ENCODE results near the gene DBI.

DNA sequence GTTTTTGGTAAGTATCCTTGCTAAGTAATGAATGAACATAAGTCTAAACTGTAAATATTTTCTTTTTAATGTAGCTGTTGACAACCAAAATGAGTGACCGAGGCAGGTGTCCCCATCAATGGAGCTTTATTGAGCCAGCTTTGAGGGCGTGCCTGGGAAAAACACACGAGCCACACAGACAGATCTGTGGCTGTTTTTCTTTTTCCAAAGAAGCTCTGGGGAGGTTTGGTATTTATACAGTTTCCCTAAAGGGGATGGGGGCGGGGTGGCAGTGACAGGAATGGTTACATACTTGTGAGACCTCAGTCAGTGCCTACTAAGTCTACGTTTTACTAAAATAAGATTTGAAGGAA lies 11.2 kb downstream of the DBI start:
- TF ChIP-seq, protein P1, sequence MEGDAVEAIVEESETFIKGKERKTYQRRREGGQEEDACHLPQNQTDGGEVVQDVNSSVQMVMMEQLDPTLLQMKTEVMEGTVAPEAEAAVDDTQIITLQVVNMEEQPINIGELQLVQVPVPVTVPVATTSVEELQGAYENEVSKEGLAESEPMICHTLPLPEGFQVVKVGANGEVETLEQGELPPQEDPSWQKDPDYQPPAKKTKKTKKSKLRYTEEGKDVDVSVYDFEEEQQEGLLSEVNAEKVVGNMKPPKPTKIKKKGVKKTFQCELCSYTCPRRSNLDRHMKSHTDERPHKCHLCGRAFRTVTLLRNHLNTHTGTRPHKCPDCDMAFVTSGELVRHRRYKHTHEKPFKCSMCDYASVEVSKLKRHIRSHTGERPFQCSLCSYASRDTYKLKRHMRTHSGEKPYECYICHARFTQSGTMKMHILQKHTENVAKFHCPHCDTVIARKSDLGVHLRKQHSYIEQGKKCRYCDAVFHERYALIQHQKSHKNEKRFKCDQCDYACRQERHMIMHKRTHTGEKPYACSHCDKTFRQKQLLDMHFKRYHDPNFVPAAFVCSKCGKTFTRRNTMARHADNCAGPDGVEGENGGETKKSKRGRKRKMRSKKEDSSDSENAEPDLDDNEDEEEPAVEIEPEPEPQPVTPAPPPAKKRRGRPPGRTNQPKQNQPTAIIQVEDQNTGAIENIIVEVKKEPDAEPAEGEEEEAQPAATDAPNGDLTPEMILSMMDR (conservative IDR thresholded peaks at IDR 0.05) = no peak
- TF ChIP-seq ZFX (IDR thresholded peaks at IDR 0.05) = no peak
